K562 treated with DMSO at 1 percent for 24 hours (cell line): ENCODE data around the gene SRRM5. TPM values are rescaled to one million over a fixed set of nuclear protein-coding genes. Genes with fewer than 3 reads are reported as not detected.

Experiments
- total RNA-seq: library from RNA; unstranded; fragments of 300-600 nt; gene quantifications from 2 replicates; pipeline ENCODE4 v1.2.3, GENCODE V29; 2022; ENCODE audit warnings: low read depth; ENCODE audit not compliant: insufficient read depth

SRRM5 gene
- 0.58 and 0.60 TPM in 2 replicates for total RNA-seq

GRCh38 chr19:43611788-43612187 lies at the start of gene SRRM5:
SRRM5 (plus strand) TSS chr19:43612088; CDS start chr19:43612122, 34 bp downstream.

GRCh38 chr19:43575156-43575950 lies 36.5 kb upstream of the SRRM5 start, which contains the start of the genes PINLYP and XRCC1:
PINLYP (plus strand) TSS chr19:43575801; CDS start chr19:43577192, 1,391 bp downstream.
XRCC1 (minus strand) TSS chr19:43575527; CDS start chr19:43575458, 69 bp downstream.

GRCh38 chr19:43595999-43596841 lies 15.7 kb upstream of the SRRM5 start, which contains the start of the genes IRGQ and ZNF576:
IRGQ (minus strand) TSS chr19:43596134; CDS start chr19:43595338, 796 bp downstream.
ZNF576 (plus strand) TSS chr19:43596595; CDS start chr19:43597109, 514 bp downstream.

GRCh38 chr19:43619262-43620060 lies 7.6 kb downstream of the SRRM5 start, which contains the start of gene ZNF428:
ZNF428 (minus strand) TSS chr19:43619629; CDS start chr19:43614304, 5,325 bp downstream.

GRCh38 chr19:43639519-43640423 lies 27.9 kb downstream of the SRRM5 start, which contains the start of gene CADM4:
CADM4 (minus strand) TSS chr19:43639850; CDS start chr19:43639790, 60 bp downstream.

Other genes starting within 250 kb of the SRRM5 start
- gene TEX101, start 197.2 kb upstream of the SRRM5 start, total RNA-seq = 0.81 and 1.0 TPM in 2 replicates
- gene LYPD3, start 146.5 kb upstream of the SRRM5 start, total RNA-seq = 1.7 and 2.4 TPM in 2 replicates
- 24.0 and 27.9 TPM in 2 replicates for gene PHLDB3, start 107.3 kb upstream of the SRRM5 start, total RNA-seq
- gene ETHE1, start 84.9 kb upstream of the SRRM5 start, total RNA-seq = 38.0 and 39.6 TPM in 2 replicates
- gene ZNF575, start 78.9 kb upstream of the SRRM5 start, total RNA-seq = 1.6 and 1.7 TPM in 2 replicates
- gene XRCC1, start 36.6 kb upstream of the SRRM5 start, total RNA-seq = 55.8 and 58.5 TPM in 2 replicates
- gene PINLYP, start 36.3 kb upstream of the SRRM5 start, total RNA-seq = 3.8 and 5.8 TPM in 2 replicates
- gene IRGQ, start 16.0 kb upstream of the SRRM5 start, total RNA-seq = 5.8 and 6.6 TPM in 2 replicates
- gene ZNF576, start 15.5 kb upstream of the SRRM5 start, total RNA-seq = 15.1 and 23.4 TPM in 2 replicates
- gene ZNF428, start 7.5 kb downstream of the SRRM5 start, total RNA-seq = 82.2 and 85.2 TPM in 2 replicates
- 5.5 and 7.5 TPM in 2 replicates for gene CADM4, start 27.8 kb downstream of the SRRM5 start, total RNA-seq
- gene PLAUR, start 58.1 kb downstream of the SRRM5 start, total RNA-seq = 29.6 and 32.2 TPM in 2 replicates
- not detected in 2 replicates for gene IRGC, start 104.0 kb downstream of the SRRM5 start, total RNA-seq
- gene SMG9, start 142.9 kb downstream of the SRRM5 start, total RNA-seq = 35.8 and 36.2 TPM in 2 replicates
- gene KCNN4, start 168.9 kb downstream of the SRRM5 start, total RNA-seq = 9.6 and 13.3 TPM in 2 replicates
- gene LYPD5, start 190.4 kb downstream of the SRRM5 start, total RNA-seq = 0.42 and 0.65 TPM in 2 replicates
- 2.8 and 4.5 TPM in 2 replicates for gene ZNF283, start 215.2 kb downstream of the SRRM5 start, total RNA-seq